Loucy (cell line): Measurements from ENCODE around the gene FAM76B.

Experiments used
- H2AFZ ChIP-seq: fragments of 200-600 bp; sonication (generic); 2 replicates; pipeline ENCODE4 v1.6.0; 2016; ENCODE audit warnings: antibody characterized with exemption, mild to moderate bottlenecking, low read length, moderate library complexity
- H3F3A ChIP-seq: fragments of 200-600 bp; 2 replicates; pipeline ENCODE4 v1.6.0; 2016; ENCODE audit warnings: antibody characterized with exemption, low read depth, mild to moderate bottlenecking
- H3K27me3 ChIP-seq: fragments of 200-600 bp; sonication (generic); 2 replicates; pipeline ENCODE4 v1.6.1; 2014; ENCODE audit warnings: low read length, mild to moderate bottlenecking; ENCODE audit not compliant: insufficient read depth, poor library complexity, severe bottlenecking
- H3K36me3 ChIP-seq: fragments of 200-600 bp; sonication (generic); 2 replicates; pipeline ENCODE4 v1.6.1; 2016; ENCODE audit warnings: low read length; ENCODE audit not compliant: insufficient read depth
- H3K4me1 ChIP-seq: fragments of 200-600 bp; sonication (generic); 2 replicates; pipeline ENCODE4 v1.5.1; 2014; ENCODE audit warnings: low read length, mild to moderate bottlenecking; ENCODE audit not compliant: insufficient read depth, poor library complexity, severe bottlenecking
- H3K4me2 ChIP-seq: fragments of 200-600 bp; sonication (generic); 2 replicates; pipeline ENCODE4 v1.6.0; 2014; ENCODE audit warnings: antibody characterized with exemption, low read length, low read depth, mild to moderate bottlenecking; ENCODE audit not compliant: poor library complexity, severe bottlenecking
- H3K4me3 ChIP-seq: fragments of 200-600 bp; sonication (generic); 2 replicates; pipeline ENCODE4 v1.5.1; 2014; ENCODE audit warnings: low read length, mild to moderate bottlenecking, mixed read lengths; ENCODE audit not compliant: poor library complexity, severe bottlenecking
- H3K79me2 ChIP-seq: fragments of 200-600 bp; sonication (generic); 2 replicates; pipeline ENCODE4 v1.6.1; 2014; ENCODE audit warnings: low read length; ENCODE audit not compliant: insufficient read depth
- H3K9ac ChIP-seq: fragments of 200-600 bp; sonication (generic); 2 replicates; pipeline ENCODE4 v1.6.0; 2014; ENCODE audit warnings: mild to moderate bottlenecking, low read depth, low read length, moderate library complexity; ENCODE audit not compliant: poor library complexity, severe bottlenecking
- H3K9me2 ChIP-seq: fragments of 200-600 bp; sonication (generic); replicated peaks from 2 replicates; pipeline ENCODE4 v1.6.1; 2016; ENCODE audit warnings: low read depth, low read length, mixed read lengths
- H3K9me3 ChIP-seq: fragments of 200-600 bp; sonication (generic); 2 replicates; pipeline ENCODE4 v1.6.1; 2014; ENCODE audit warnings: mild to moderate bottlenecking, antibody characterized with exemption, low read length, low read depth; ENCODE audit not compliant: insufficient read depth
- H4K20me1 ChIP-seq: fragments of 200-600 bp; sonication (generic); 2 replicates; pipeline ENCODE4 v1.6.0; 2014; ENCODE audit warnings: antibody characterized with exemption, low read length, mild to moderate bottlenecking; ENCODE audit not compliant: insufficient read depth, poor library complexity, severe bottlenecking
- CTCF ChIP-seq: fragments of 200-600 bp; sonication (generic); conservative IDR thresholded peaks from 2 replicates; pipeline ENCODE4 v1.5.1; 2014; ENCODE audit warnings: mild to moderate bottlenecking, antibody characterized with exemption, low read length
- EZH2phosphoT487 ChIP-seq: fragments of 200-600 bp; IDR thresholded peaks from 2 replicates; pipeline ENCODE4 v1.6.1; 2018; ENCODE audit warnings: antibody characterized with exemption, mild to moderate bottlenecking, moderate library complexity, borderline replicate concordance

FAM76B gene

GRCh38 chr11:95751515-95751914 lies 38.1 kb downstream of the FAM76B start:
- Histone ChIP-seq H3K79me2 (no peaks in the 10 kb centered on the region), H3K9me3 (no peaks in the 10 kb centered on the region), H4K20me1 (no peaks in the 10 kb centered on the region), H3K4me3 (no peak overlapping the region), H3K9ac (no peak overlapping the region), H3K4me2 (no peak overlapping the region), H2AFZ (peak overlapping the region; percentile 32; the same call in 1 of the 2 replicates), H3K27me3 (no peaks in the 10 kb centered on the region), H3F3A (no peaks in the 10 kb centered on the region), H3K9me2 (no peaks in the 10 kb centered on the region), H3K36me3 (no peaks in the 10 kb centered on the region), H3K4me1 (peaks cover 9% of the 10 kb centered on the region)
- no peak for TF ChIP-seq EZH2phosphoT487
- no peak for TF ChIP-seq CTCF

GRCh38 chr11:95750101-95750500 lies 39.5 kb downstream of the FAM76B start:
- H3K9me3 ChIP-seq: no peaks in the 10 kb centered on the region
- no peaks in the 10 kb centered on the region for H4K20me1 ChIP-seq
- no peaks in the 10 kb centered on the region for H3K36me3 ChIP-seq
- H3K9me2 ChIP-seq: no peaks in the 10 kb centered on the region
- H3K4me1 ChIP-seq: peaks cover 9% of the 10 kb centered on the region
- no peak overlapping the region for H3K4me3 ChIP-seq
- H3K4me2 ChIP-seq: no peak overlapping the region
- H3K79me2 ChIP-seq: no peaks in the 10 kb centered on the region
- no peak overlapping the region for H3K9ac ChIP-seq
- TF ChIP-seq EZH2phosphoT487 (no peak), CTCF (no peak)
- H2AFZ ChIP-seq: no peak overlapping the region
- no peaks in the 10 kb centered on the region for H3F3A ChIP-seq
- H3K27me3 ChIP-seq: no peaks in the 10 kb centered on the region

GRCh38 chr11:95739108-95739938 lies 50.3 kb downstream of the FAM76B start:
- Histone ChIP-seq H3K9ac (no peak overlapping the region), H3F3A (peaks cover 3% of the 10 kb centered on the region; the same call in 1 of the 2 replicates), H2AFZ (no peak overlapping the region), H3K36me3 (no peaks in the 10 kb centered on the region), H4K20me1 (no peaks in the 10 kb centered on the region), H3K9me2 (no peaks in the 10 kb centered on the region), H3K4me3 (no peak overlapping the region), H3K9me3 (no peaks in the 10 kb centered on the region), H3K79me2 (no peaks in the 10 kb centered on the region), H3K4me1 (peaks cover 34% of the 10 kb centered on the region), H3K4me2 (no peak overlapping the region), H3K27me3 (no peaks in the 10 kb centered on the region)
- TF ChIP-seq EZH2phosphoT487: no peak
- peak; percentile 64 for TF ChIP-seq CTCF
